ENCODE results near the gene ATP7A.

GRCh38 chrX:77901506-77901905 lies 9.0 kb upstream of the ATP7A start:
- TF ChIP-seq JUN (IDR thresholded peaks at IDR 0.05; ENCODE audit: borderline replicate concordance, insufficient read depth, insufficient read length, low read depth): no peak
- no peak for TF ChIP-seq POLR2A (IDR thresholded peaks at IDR 0.05; ENCODE audit: low read depth, low read length)
- TF ChIP-seq CTCF (IDR thresholded peaks at IDR 0.05; ENCODE audit: extremely low read depth in 1 of 2, insufficient read depth in 1 of 2, low read depth in 1 of 2, low read length in 2 of 2): no peak
- TF ChIP-seq POLR2AphosphoS5 (IDR thresholded peaks at IDR 0.05; ENCODE audit: insufficient read depth, low read depth, low read length): no peak
